CD4-positive, CD25-positive, alpha-beta regulatory T cell (primary cell): ENCODE data around the gene FHIT. TPM values are rescaled to one million over a fixed set of nuclear protein-coding genes. Genes with fewer than 3 reads are reported as not detected.
A peak's percentile ranks its signal among the peaks of the same experiment; 100 is the strongest.

Experiments
- ATAC-seq, 2 donors: fragments of 150-1000 bp; cut with Tn5 transposase; one replicate each; pipeline ENCODE4 v1.10.0; 2021; ENCODE audit warnings: low read depth in 2 of 2, moderate number of reproducible peaks in 2 of 2, moderate library complexity in 1 of 2
- DNase-seq, 3 donors: peaks; one replicate each; pipeline versions ENCODE4 v3.0.0 to v3.0.0-alpha.2; 2012 to 2022; ENCODE audit warnings: mixed read lengths in 1 of 3
- H3K27ac ChIP-seq: one replicate; pipeline ENCODE4 v1.7.0; 2013; ENCODE audit warnings: mild to moderate bottlenecking, low read length; ENCODE audit not compliant: insufficient read depth, poor library complexity, severe bottlenecking
- H3K27me3 ChIP-seq: one replicate; pipeline ENCODE4 v1.7.0; 2013; ENCODE audit warnings: low read length; ENCODE audit not compliant: control insufficient read depth, insufficient read depth
- H3K36me3 ChIP-seq: one replicate; pipeline ENCODE4 v1.7.0; 2013; ENCODE audit warnings: mild to moderate bottlenecking, low read length, moderate library complexity; ENCODE audit not compliant: control insufficient read depth, insufficient read depth
- H3K4me1 ChIP-seq: 2 replicates; pipeline ENCODE4 v1.7.0; 2013; ENCODE audit warnings: mild to moderate bottlenecking, low read length; ENCODE audit not compliant: insufficient read depth, control insufficient read depth, poor library complexity, severe bottlenecking
- H3K4me3 ChIP-seq: one replicate; pipeline ENCODE4 v1.7.0; 2013; ENCODE audit warnings: low read depth, mild to moderate bottlenecking, low read length, moderate library complexity
- H3K9me3 ChIP-seq, 2 experiments: 1 replicate in 1 of 2; 2 replicates in 1 of 2; pipeline ENCODE4 v1.7.0; 2013; ENCODE audit warnings: low read length in 2 of 2, mild to moderate bottlenecking in 1 of 2, moderate library complexity in 1 of 2; ENCODE audit not compliant: control insufficient read depth in 2 of 2
- H3K27ac Mint-ChIP-seq, 3 donors: one replicate each; pipeline ENCODE4 v1.8.0; 2020 to 2022; ENCODE audit warnings: mild to moderate bottlenecking in 3 of 3, mixed read lengths in 3 of 3, moderate library complexity in 2 of 3
- H3K27me3 Mint-ChIP-seq: one replicate; pipeline ENCODE4 v1.8.0; 2022; ENCODE audit warnings: mild to moderate bottlenecking, mixed read lengths
- H3K36me3 Mint-ChIP-seq: one replicate; pipeline ENCODE4 v1.8.0; 2020; ENCODE audit warnings: mixed read lengths
- H3K4me1 Mint-ChIP-seq, 4 donors: one replicate each; pipeline ENCODE4 v1.8.0; 2020 to 2022; ENCODE audit warnings: mixed read lengths in 4 of 4, mild to moderate bottlenecking in 1 of 4
- H3K4me3 Mint-ChIP-seq, 4 donors: one replicate each; pipeline ENCODE4 v1.8.0; 2020 to 2022; ENCODE audit warnings: mild to moderate bottlenecking in 4 of 4, mixed read lengths in 4 of 4, moderate library complexity in 3 of 4
- H3K9me3 Mint-ChIP-seq, 7 donors: one replicate each; pipeline ENCODE4 v1.8.0; 2020 to 2022; ENCODE audit warnings: mixed read lengths in 7 of 7, mild to moderate bottlenecking in 3 of 7, moderate library complexity in 2 of 7
- polyA plus RNA-seq, 4 donors: library from polyadenylated mRNA; unstranded; fragments of 300-500 nt; fragmentation: Illumina TruSeq; gene quantifications; one replicate each; pipeline ENCODE4 v1.2.3, GENCODE V29; 2021
- total RNA-seq: library from RNA; stranded (reverse); gene quantifications from one replicate; pipeline ENCODE4 v1.2.3, GENCODE V29; 2022

FHIT gene
- total and polyA plus RNA-seq, 5 donors from 2014 or later: 7.8 to 120 (median 14.4) TPM

DNA sequence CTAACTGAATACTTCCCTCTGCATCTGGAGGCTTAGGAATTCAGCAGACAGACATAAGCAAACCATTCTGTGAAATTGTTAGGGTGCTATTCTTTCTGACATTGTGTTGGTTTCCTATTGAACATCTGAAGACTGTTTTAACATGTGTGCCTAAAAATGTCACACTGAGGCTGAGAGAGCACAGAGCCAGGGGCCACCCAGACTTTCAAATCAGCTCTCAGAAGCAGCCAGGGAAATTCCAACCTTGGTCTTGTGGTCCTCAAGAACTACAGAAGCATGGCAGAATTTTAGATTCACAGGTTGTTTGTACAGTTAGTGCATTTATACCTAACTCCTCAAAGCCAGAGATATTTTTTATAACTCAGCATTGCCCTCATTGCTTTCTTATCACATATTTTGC is 1272.3 kb downstream of the FHIT start:
- no peak for DNase-seq
- Histone ChIP-seq H3K4me1 (no peaks in the 10 kb centered on the region), H3K9me3 (no peaks in the 10 kb centered on the region), H3K27me3 (no peaks in the 10 kb centered on the region), H3K36me3 (no peaks in the 10 kb centered on the region), H3K27ac (no peak overlapping the region), H3K4me3 (no peak overlapping the region)
- H3K36me3 Mint-ChIP-seq: no peaks in the 10 kb centered on the region
- H3K9me3 Mint-ChIP-seq: peaks cover 0 to 1% (median 0%) of the 10 kb centered on the region in 7 donors
- H3K27me3 Mint-ChIP-seq: no peaks in the 10 kb centered on the region
- peaks cover 0 to 43% (median 26%) of the 10 kb centered on the region in 4 donors for H3K4me1 Mint-ChIP-seq
- H3K4me3 Mint-ChIP-seq: peak overlapping the region in 1 of 4 donors; percentile 23
- no peak for ATAC-seq
- H3K27ac Mint-ChIP-seq: peak overlapping the region in 2 of 3 donors; percentile 70 to 71

DNA sequence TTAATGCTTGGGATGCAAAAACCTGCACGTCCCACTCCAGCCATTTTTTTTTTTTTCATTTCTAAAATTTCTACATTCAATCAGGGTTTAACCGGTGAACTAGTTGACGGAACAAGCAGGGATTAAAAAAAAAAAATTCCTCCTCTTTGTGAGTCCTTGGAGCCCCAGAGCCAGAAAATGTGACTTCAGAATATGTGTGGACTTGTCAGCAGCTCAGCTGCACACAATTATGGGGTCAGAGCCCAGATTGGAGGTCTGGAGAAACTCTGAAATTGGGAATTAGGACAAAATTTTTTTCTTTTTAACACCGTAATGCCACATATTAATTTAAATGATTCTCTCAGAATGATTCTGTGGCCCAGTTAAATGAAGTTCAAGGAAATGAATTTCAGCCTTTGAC is 1280.5 kb downstream of the FHIT start:
- Mint-ChIP-seq H3K4me3 (no peak overlapping the region), H3K27ac (no peak overlapping the region), H3K4me1 (peaks cover 0 to 7% (median 2%) of the 10 kb centered on the region in 4 donors), H3K36me3 (peaks cover 14% of the 10 kb centered on the region), H3K9me3 (peaks cover 0 to 15% (median 2%) of the 10 kb centered on the region in 7 donors), H3K27me3 (no peaks in the 10 kb centered on the region)
- no peaks in the 10 kb centered on the region for H3K4me1 ChIP-seq
- no peak overlapping the region for H3K4me3 ChIP-seq
- H3K9me3 ChIP-seq: no peaks in the 10 kb centered on the region
- H3K36me3 ChIP-seq: peaks cover 1% of the 10 kb centered on the region
- H3K27me3 ChIP-seq: no peaks in the 10 kb centered on the region
- no peak for ATAC-seq
- DNase-seq: no peak
- H3K27ac ChIP-seq: no peak overlapping the region

DNA sequence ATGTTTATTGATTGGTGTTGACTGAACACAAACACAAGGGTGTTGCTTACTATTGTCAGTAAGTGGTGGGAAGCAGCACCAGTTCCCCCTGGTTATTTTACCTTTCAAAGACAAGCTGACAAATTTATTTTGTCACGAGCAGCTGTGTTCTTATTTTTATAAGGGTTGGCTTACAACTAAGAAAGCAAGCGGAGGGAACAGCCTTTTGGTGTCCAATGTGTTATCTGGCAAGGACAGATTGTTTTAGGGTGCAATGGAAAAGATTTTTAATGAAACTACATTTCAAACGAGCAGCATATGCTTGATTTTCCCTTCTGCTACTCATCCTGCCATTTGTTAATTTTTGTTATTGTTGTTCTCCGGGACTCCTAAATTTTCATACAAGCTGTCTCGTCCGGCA is 1280.9 kb downstream of the FHIT start:
- H3K4me3 Mint-ChIP-seq: no peak overlapping the region
- no peak for DNase-seq
- H3K27ac ChIP-seq: no peak overlapping the region
- H3K36me3 ChIP-seq: peaks cover 1% of the 10 kb centered on the region
- no peak overlapping the region for H3K27ac Mint-ChIP-seq
- H3K27me3 Mint-ChIP-seq: no peaks in the 10 kb centered on the region
- H3K27me3 ChIP-seq: no peaks in the 10 kb centered on the region
- no peaks in the 10 kb centered on the region for H3K4me1 ChIP-seq
- H3K9me3 Mint-ChIP-seq: peaks cover 0 to 15% (median 2%) of the 10 kb centered on the region in 7 donors
- peaks cover 14% of the 10 kb centered on the region for H3K36me3 Mint-ChIP-seq
- no peak overlapping the region for H3K4me3 ChIP-seq
- ATAC-seq: no peak
- H3K9me3 ChIP-seq: no peaks in the 10 kb centered on the region
- H3K4me1 Mint-ChIP-seq: peaks cover 0 to 7% (median 3%) of the 10 kb centered on the region in 4 donors

DNA sequence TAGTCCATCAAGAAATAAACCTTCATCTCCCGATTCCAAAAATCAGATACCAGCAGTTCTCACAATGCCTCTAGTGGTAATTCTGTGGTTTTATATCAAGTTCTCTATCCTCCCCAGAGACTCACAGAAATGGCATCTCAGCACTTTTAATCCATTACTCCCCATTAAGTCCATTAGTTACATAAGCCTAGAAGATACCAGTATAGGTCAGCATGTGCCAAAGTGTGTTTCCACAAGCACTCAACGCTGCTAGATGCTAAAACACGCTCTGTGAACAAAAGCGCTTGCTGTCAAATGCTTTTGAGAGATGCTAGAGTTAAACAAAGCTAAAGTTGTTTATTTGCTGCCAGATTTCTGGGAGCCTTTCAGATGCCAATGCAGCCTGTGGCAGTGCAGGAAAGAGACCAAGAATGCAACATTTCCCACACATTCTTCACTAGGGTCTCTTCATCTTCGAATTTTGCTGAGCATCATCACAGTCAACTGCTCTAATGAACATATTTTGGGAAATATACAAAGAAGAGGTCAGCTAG is 1282.7 kb downstream of the FHIT start:
- ATAC-seq: no peak
- Mint-ChIP-seq H3K36me3 (peaks cover 14% of the 10 kb centered on the region), H3K4me3 (no peak overlapping the region), H3K27ac (peak overlapping the region in 1 of 3 donors; percentile 37), H3K4me1 (peaks cover 0 to 7% (median 3%) of the 10 kb centered on the region in 4 donors), H3K9me3 (peaks cover 0 to 15% (median 2%) of the 10 kb centered on the region in 7 donors), H3K27me3 (no peaks in the 10 kb centered on the region)
- no peak for DNase-seq
- H3K9me3 ChIP-seq: no peaks in the 10 kb centered on the region
- no peaks in the 10 kb centered on the region for H3K4me1 ChIP-seq
- no peak overlapping the region for H3K27ac ChIP-seq
- H3K4me3 ChIP-seq: no peak overlapping the region
- H3K27me3 ChIP-seq: no peaks in the 10 kb centered on the region
- H3K36me3 ChIP-seq: peaks cover 1% of the 10 kb centered on the region

DNA sequence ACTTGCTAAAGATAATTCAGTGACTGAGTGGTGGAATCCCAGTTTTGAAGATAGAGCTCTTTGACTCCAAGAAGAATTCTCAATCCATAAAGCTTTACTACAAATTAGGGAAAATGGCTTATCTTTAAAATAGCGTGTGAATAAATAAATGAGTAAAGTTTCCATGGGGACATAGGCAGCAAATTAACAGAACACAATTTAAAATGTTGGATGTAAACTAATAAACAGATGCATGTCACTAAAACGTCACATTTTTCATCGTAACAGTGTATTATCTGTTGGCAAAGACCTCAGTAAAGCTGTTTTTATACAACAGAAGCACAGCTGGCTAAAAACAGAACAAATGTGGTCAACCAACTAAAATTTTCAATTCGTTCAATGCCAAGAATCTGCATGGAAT is 1287.6 kb downstream of the FHIT start:
- Histone ChIP-seq H3K4me3 (no peak overlapping the region), H3K9me3 (no peaks in the 10 kb centered on the region), H3K36me3 (peaks cover 1% of the 10 kb centered on the region), H3K27ac (no peak overlapping the region), H3K27me3 (no peaks in the 10 kb centered on the region), H3K4me1 (no peaks in the 10 kb centered on the region)
- Mint-ChIP-seq H3K36me3 (peaks cover 13% of the 10 kb centered on the region), H3K4me3 (no peak overlapping the region), H3K4me1 (peaks cover 0 to 13% (median 6%) of the 10 kb centered on the region in 4 donors), H3K27ac (no peak overlapping the region), H3K9me3 (peaks cover 0 to 2% (median 0%) of the 10 kb centered on the region in 7 donors), H3K27me3 (no peaks in the 10 kb centered on the region)
- ATAC-seq: no peak
- no peak for DNase-seq

DNA sequence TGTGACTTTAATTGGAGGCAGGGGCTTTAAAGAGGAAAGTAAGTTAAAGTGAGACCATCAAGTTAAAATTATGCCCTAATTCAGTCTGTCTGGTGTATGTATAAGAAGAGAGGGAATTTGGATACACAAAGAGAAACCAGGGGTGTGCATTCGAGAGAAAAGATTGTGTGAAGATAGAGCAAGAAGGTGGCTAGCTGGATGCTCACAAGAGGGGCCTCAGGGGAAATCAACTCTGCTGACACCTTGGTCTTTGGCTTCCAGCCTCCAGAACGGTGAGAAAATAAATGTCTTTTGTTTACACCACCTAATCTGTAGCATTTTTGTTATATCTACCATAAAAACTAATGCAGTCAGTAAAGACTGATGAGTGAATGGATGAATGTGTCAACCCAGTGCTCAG is 1294.1 kb downstream of the FHIT start:
- Mint-ChIP-seq H3K9me3 (peaks cover 0 to 7% (median 1%) of the 10 kb centered on the region in 7 donors), H3K4me3 (no peak overlapping the region), H3K4me1 (peaks cover 0 to 26% (median 15%) of the 10 kb centered on the region in 4 donors), H3K36me3 (peaks cover 24% of the 10 kb centered on the region), H3K27ac (peak overlapping the region in 1 of 3 donors; percentile 2), H3K27me3 (no peaks in the 10 kb centered on the region)
- no peaks in the 10 kb centered on the region for H3K27me3 ChIP-seq
- no peaks in the 10 kb centered on the region for H3K9me3 ChIP-seq
- H3K4me3 ChIP-seq: no peak overlapping the region
- ATAC-seq (no peak), DNase-seq (no peak)
- H3K27ac ChIP-seq: no peak overlapping the region
- H3K4me1 ChIP-seq: no peaks in the 10 kb centered on the region
- H3K36me3 ChIP-seq: peaks cover 3% of the 10 kb centered on the region

DNA sequence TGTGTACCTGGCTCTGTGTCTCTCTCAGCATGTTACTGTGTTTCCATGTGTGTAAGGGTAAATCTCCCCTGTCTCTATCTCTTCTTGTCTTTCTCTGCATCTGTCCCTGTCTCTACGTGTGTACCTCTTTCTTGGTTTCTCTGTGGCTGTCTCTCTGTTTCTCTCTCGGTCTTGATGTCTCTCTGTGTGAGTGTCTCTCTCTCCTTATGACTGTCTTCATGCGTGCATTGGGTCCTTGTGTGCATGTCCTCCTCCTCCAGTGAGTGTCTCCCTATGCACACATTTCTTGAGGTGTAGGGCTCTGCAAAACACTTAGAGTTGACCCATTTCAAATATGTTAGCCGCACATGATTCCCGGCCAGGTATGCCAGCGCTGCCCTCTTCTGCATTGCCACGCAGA is 1298.1 kb downstream of the FHIT start:
- H3K27me3 ChIP-seq: no peaks in the 10 kb centered on the region
- peaks cover 2% of the 10 kb centered on the region for H3K36me3 ChIP-seq
- no peaks in the 10 kb centered on the region for H3K27me3 Mint-ChIP-seq
- H3K4me3 ChIP-seq: no peak overlapping the region
- H3K4me1 Mint-ChIP-seq: peaks cover 0 to 15% (median 12%) of the 10 kb centered on the region in 4 donors
- no peaks in the 10 kb centered on the region for H3K4me1 ChIP-seq
- ATAC-seq: no peak
- DNase-seq: no peak
- peaks cover 0 to 12% (median 1%) of the 10 kb centered on the region in 7 donors for H3K9me3 Mint-ChIP-seq
- no peak overlapping the region for H3K27ac ChIP-seq
- peaks cover 16% of the 10 kb centered on the region for H3K36me3 Mint-ChIP-seq
- H3K4me3 Mint-ChIP-seq: no peak overlapping the region
- no peak overlapping the region for H3K27ac Mint-ChIP-seq
- no peaks in the 10 kb centered on the region for H3K9me3 ChIP-seq

DNA sequence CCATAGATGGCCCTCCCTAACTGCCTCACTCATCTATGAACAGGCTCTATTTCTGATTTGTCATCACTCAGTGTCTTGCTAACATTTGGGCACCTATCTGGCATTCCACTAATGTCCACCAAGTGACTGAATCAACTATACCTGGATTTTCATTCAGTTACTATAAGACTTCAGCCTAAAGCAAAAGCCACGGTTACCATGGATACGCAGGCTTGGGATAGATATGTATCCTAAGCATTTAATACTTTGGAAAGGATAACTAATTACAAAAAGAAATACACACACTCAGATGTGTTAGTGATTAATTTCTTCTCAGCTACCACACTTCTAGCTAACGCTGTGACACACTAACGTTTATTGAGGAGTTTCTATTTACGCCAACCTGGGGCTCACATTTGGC is 1301.9 kb downstream of the FHIT start:
- no peaks in the 10 kb centered on the region for H3K36me3 ChIP-seq
- Mint-ChIP-seq H3K36me3 (peaks cover 10% of the 10 kb centered on the region), H3K9me3 (peaks cover 0 to 7% (median 2%) of the 10 kb centered on the region in 7 donors), H3K27me3 (no peaks in the 10 kb centered on the region), H3K27ac (peak overlapping the region in 2 of 3 donors; percentile 5 to 39), H3K4me1 (peaks cover 0 to 7% (median 3%) of the 10 kb centered on the region in 4 donors), H3K4me3 (no peak overlapping the region)
- DNase-seq: no peak
- ATAC-seq: no peak
- H3K9me3 ChIP-seq: no peaks in the 10 kb centered on the region
- H3K4me1 ChIP-seq: no peaks in the 10 kb centered on the region
- no peak overlapping the region for H3K4me3 ChIP-seq
- no peak overlapping the region for H3K27ac ChIP-seq
- no peaks in the 10 kb centered on the region for H3K27me3 ChIP-seq
